Endodermal cell (in vitro differentiated cells): ENCODE measurements around the gene BRF1. TPM values are rescaled to one million over a fixed set of nuclear protein-coding genes. Genes with fewer than 3 reads are reported as not detected.

Experiments used
- DNase-seq: peaks from one replicate; pipeline ENCODE4 v3.0.0-alpha.2; 2017
- H3K27ac ChIP-seq: 2 replicates; pipeline ENCODE4 v1.5.1; 2013; ENCODE audit warnings: mild to moderate bottlenecking, low read depth, low read length, moderate library complexity
- H3K27me3 ChIP-seq: 2 replicates; pipeline ENCODE4 v1.6.1; 2013; ENCODE audit warnings: mild to moderate bottlenecking, low read length, moderate library complexity; ENCODE audit not compliant: insufficient read depth, control insufficient read depth, poor library complexity, severe bottlenecking
- H3K36me3 ChIP-seq: 2 replicates; pipeline ENCODE4 v1.7.0; 2013; ENCODE audit warnings: mild to moderate bottlenecking, low read length, moderate library complexity; ENCODE audit not compliant: control insufficient read depth, insufficient read depth
- H3K4me1 ChIP-seq: one replicate; pipeline ENCODE4 v1.7.0; 2013; ENCODE audit warnings: low read length; ENCODE audit not compliant: control insufficient read depth, insufficient read depth
- H3K4me3 ChIP-seq: 2 replicates; pipeline ENCODE4 v1.5.1; 2013; ENCODE audit warnings: mild to moderate bottlenecking, low read length, moderate library complexity
- H3K9ac ChIP-seq: 2 replicates; pipeline ENCODE4 v1.6.1; 2013; ENCODE audit warnings: mild to moderate bottlenecking, low read length, moderate library complexity; ENCODE audit not compliant: poor library complexity, severe bottlenecking; ENCODE audit errors: extremely low read depth
- H3K9me3 ChIP-seq: 2 replicates; pipeline ENCODE4 v1.6.1; 2013; ENCODE audit warnings: mild to moderate bottlenecking, low read length, moderate library complexity; ENCODE audit not compliant: control insufficient read depth
- H3K27ac Mint-ChIP-seq: 2 replicates; pipeline ENCODE4 v1.8.0; 2020; ENCODE audit warnings: mixed read lengths
- H3K27me3 Mint-ChIP-seq: 2 replicates; pipeline ENCODE4 v1.8.0; 2021; ENCODE audit warnings: mild to moderate bottlenecking, mixed read lengths; ENCODE audit not compliant: insufficient read depth
- H3K36me3 Mint-ChIP-seq: 2 replicates; pipeline ENCODE4 v1.8.0; 2020; ENCODE audit warnings: low read depth, mixed read lengths
- H3K4me1 Mint-ChIP-seq: 2 replicates; pipeline ENCODE4 v1.8.0; 2020; ENCODE audit warnings: mixed read lengths
- H3K4me3 Mint-ChIP-seq: 2 replicates; pipeline ENCODE4 v1.8.0; 2020; ENCODE audit warnings: mild to moderate bottlenecking, moderate library complexity, mixed read lengths
- H3K9me3 Mint-ChIP-seq: 2 replicates; pipeline ENCODE4 v1.8.0; 2020; ENCODE audit warnings: mild to moderate bottlenecking, mixed read lengths
- WGBS, 2 experiments: methylation state at CpG; one replicate each; pipeline versions ENCODE4 v1.1.5 to v1.1.7; 2013; ENCODE audit warnings: missing lambda C conversion rate in 2 of 2, mixed read lengths in 1 of 2; ENCODE audit not compliant: insufficient coverage in 1 of 2, insufficient read length in 1 of 2; 5-methylcytosine and 5-hydroxymethylcytosine counted together
- total RNA-seq, 2 donors: library from RNA; stranded (reverse); fragmentation: NEBNext Ultra II Directional in 1 of 2; extraction: Animal tissue kit (Norgen Biotek cat#: 25700) in 1 of 2; gene quantifications; 2 replicates in 1 of 2; 3 replicates in 1 of 2; pipeline ENCODE4 v1.2.1, GENCODE V29; 2021
- TF ChIP-seq, protein P1 (sequence below): fragments of 200-600 bp; sonication (generic); conservative IDR thresholded peaks from 2 replicates; pipeline ENCODE4 v1.5.0; 2021; ENCODE audit warnings: antibody characterized with exemption, mild to moderate bottlenecking

The BRF1 gene
- total RNA-seq, 2 donors from 2014 or later = 37.0 to 44.5 TPM

DNA sequence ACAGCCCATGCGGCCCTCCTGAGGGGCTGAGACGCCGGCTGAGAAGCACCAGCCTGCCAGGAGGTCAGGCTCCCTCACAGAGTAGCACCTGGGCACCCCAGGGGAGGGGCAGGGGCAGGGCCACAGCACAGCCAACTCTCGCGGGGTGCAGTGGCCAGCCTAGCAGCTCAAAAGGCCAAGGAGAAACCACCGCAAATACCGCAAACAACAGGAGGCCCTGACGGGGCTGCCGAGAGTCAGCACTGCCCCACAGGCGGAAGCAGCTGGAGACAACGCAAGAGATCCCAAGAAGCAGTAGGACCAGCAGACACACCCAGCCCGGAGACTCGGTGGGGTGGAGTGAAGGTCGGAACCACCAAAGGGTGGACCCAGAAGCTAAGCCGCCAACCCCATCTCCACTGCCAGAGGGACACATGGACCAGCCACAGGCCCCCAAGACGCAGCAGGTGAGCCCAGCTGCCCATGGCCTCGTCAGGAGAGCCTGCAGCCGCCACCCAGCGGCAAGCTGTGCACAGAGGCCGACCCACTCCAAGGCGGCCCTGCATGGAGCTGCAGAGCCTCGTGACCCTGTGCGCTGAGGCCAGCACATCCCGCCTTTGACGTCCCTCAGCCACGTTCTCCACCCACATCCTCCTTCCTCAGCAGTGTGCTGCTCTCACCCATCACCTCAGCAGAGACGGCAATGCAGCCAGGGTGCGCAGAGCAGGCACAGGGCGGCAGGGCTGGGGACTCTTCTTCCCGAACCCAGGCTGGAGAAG is 84.1 kb downstream of the BRF1 start:
- Mint-ChIP-seq H3K27ac (no peak overlapping the region), H3K27me3 (no peaks in the 10 kb centered on the region), H3K36me3 (peaks cover 39% of the 10 kb centered on the region), H3K4me3 (no peak overlapping the region), H3K4me1 (no peaks in the 10 kb centered on the region), H3K9me3 (no peaks in the 10 kb centered on the region)
- Histone ChIP-seq H3K36me3 (peaks cover 15% of the 10 kb centered on the region), H3K4me1 (no peaks in the 10 kb centered on the region), H3K9me3 (no peaks in the 10 kb centered on the region), H3K27me3 (no peaks in the 10 kb centered on the region), H3K27ac (peak overlapping the region; percentile 38), H3K4me3 (no peak overlapping the region), H3K9ac (no peak overlapping the region)
- WGBS, 2 experiments = 93 to 98% methylated on average over 22 to 30 of the region's 30 CpGs
- no peak for DNase-seq
- TF ChIP-seq, protein P1, sequence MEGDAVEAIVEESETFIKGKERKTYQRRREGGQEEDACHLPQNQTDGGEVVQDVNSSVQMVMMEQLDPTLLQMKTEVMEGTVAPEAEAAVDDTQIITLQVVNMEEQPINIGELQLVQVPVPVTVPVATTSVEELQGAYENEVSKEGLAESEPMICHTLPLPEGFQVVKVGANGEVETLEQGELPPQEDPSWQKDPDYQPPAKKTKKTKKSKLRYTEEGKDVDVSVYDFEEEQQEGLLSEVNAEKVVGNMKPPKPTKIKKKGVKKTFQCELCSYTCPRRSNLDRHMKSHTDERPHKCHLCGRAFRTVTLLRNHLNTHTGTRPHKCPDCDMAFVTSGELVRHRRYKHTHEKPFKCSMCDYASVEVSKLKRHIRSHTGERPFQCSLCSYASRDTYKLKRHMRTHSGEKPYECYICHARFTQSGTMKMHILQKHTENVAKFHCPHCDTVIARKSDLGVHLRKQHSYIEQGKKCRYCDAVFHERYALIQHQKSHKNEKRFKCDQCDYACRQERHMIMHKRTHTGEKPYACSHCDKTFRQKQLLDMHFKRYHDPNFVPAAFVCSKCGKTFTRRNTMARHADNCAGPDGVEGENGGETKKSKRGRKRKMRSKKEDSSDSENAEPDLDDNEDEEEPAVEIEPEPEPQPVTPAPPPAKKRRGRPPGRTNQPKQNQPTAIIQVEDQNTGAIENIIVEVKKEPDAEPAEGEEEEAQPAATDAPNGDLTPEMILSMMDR = no peak

DNA sequence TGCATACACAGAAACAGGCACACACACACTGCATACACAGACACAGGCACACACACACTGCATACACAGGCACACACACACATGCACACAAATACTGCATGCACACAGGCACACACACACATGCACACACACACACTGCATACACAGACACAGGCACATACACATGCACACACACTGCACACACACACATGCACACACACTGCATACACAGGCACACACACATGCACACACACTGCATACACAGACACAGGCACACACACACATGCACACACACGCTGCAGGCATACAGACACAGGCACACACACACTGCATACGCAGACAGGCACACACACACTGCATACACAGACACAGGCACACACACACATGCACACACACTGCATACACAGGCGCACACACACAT is 85.2 kb downstream of the BRF1 start:
- Mint-ChIP-seq H3K27me3 (no peaks in the 10 kb centered on the region), H3K9me3 (no peaks in the 10 kb centered on the region), H3K36me3 (peaks cover 33% of the 10 kb centered on the region), H3K4me3 (no peak overlapping the region), H3K27ac (no peak overlapping the region), H3K4me1 (no peaks in the 10 kb centered on the region)
- H3K36me3 ChIP-seq = peaks cover 6% of the 10 kb centered on the region
- 92% methylated on average over 3 of the region's 3 CpGs; no CpG with 5 or more reads in 1 of the 2 experiments for WGBS, 2 experiments
- no peaks in the 10 kb centered on the region for H3K27me3 ChIP-seq
- no peak overlapping the region for H3K27ac ChIP-seq
- no peak overlapping the region for H3K9ac ChIP-seq
- TF ChIP-seq, protein P1 = no peak
- no peak for DNase-seq
- no peak overlapping the region for H3K4me3 ChIP-seq
- H3K9me3 ChIP-seq = no peaks in the 10 kb centered on the region
- no peaks in the 10 kb centered on the region for H3K4me1 ChIP-seq

DNA sequence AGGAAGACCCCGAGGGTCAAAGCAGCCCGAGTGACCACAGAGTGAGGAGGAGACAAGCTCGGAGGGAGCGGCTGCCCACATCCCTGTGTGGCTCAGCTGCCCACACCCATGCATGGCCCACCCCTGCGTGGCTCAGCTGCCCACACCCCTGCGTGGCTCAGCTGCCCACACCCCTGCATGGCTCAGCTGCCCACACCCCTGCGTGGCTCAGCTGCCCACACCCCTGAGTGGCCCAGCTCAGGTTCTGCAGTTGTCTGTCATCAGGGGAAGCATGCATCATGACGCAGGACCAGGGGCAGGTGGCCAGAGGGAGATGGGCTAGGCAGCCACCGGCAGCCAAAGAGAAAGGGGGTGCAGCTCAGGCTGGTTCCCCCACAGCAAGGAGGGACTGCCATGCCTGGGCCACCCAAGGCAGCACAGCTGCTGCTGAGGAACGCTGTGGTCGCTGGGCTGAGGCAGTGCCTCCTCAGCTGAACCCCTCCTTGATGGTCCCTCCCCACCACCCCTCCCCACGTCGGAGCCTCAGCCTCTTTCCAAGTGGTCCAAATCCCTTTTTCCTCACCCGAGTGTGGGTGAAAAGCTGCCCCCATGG is 86.4 kb downstream of the BRF1 start:
- no peaks in the 10 kb centered on the region for H3K9me3 ChIP-seq
- Mint-ChIP-seq H3K27ac (no peak overlapping the region), H3K4me3 (no peak overlapping the region), H3K9me3 (no peaks in the 10 kb centered on the region), H3K4me1 (no peaks in the 10 kb centered on the region), H3K27me3 (no peaks in the 10 kb centered on the region), H3K36me3 (peaks cover 29% of the 10 kb centered on the region)
- 94 to 96% methylated on average over 7 to 14 of the region's 14 CpGs for WGBS, 2 experiments
- TF ChIP-seq, protein P1 = no peak
- H3K9ac ChIP-seq = no peak overlapping the region
- H3K27ac ChIP-seq = peak overlapping the region; percentile 16
- H3K4me3 ChIP-seq = no peak overlapping the region
- H3K36me3 ChIP-seq = no peaks in the 10 kb centered on the region
- H3K27me3 ChIP-seq = no peaks in the 10 kb centered on the region
- no peaks in the 10 kb centered on the region for H3K4me1 ChIP-seq
- no peak for DNase-seq
